HEK293 (cell line): ENCODE data around the gene CLEC2D.

Source experiments
- CTCF ChIA-PET: fragments of 350-600 bp; formaldehyde crosslinking; extraction: SDS; loops from one replicate; lab custom pipeline; 2021; ENCODE audit warnings: antibody characterized with exemption; lab: Yijun Ruan, JAX
- POLR2A ChIA-PET: fragments of 300-600 bp; formaldehyde crosslinking; extraction: SDS; loops from one replicate; lab custom pipeline; 2020; ENCODE audit warnings: antibody characterized with exemption, inconsistent platforms; lab: Yijun Ruan, JAX
- H3K27ac ChIP-seq: fragments of 200-500 bp; sonication (Bioruptor generic); 2 replicates; pipeline ENCODE4 v1.5.1; 2014; ENCODE audit warnings: low read depth, low read length, control low read depth, inconsistent platforms; ENCODE audit errors: extremely low read depth
- H3K36me3 ChIP-seq, 2 experiments: fragments of 200-500 bp in 1 of 2; sonication (Bioruptor generic) in 1 of 2; 1 replicate in 1 of 2; 2 replicates in 1 of 2; pipeline ENCODE4 v1.5.1; 2014 to 2017; ENCODE audit warnings: inconsistent platforms in 2 of 2, low read length in 2 of 2; ENCODE audit not compliant: control insufficient read depth in 2 of 2, insufficient read depth in 1 of 2
- H3K4me1 ChIP-seq: fragments of 200-500 bp; sonication (Bioruptor generic); 2 replicates; pipeline ENCODE4 v1.5.1; 2014; ENCODE audit warnings: mild to moderate bottlenecking, low read length, inconsistent platforms; ENCODE audit not compliant: control insufficient read depth, insufficient read depth
- H3K4me3 ChIP-seq: 2 replicates; pipeline ENCODE4 v1.5.1; 2011; ENCODE audit warnings: low read depth, mild to moderate bottlenecking, control low read depth, low read length, moderate library complexity
- H3K9me3 ChIP-seq: fragments of 200-500 bp; sonication (Bioruptor generic); 2 replicates; pipeline ENCODE4 v1.5.1; 2014; ENCODE audit warnings: low read depth, low read length, inconsistent platforms; ENCODE audit not compliant: control insufficient read depth, insufficient read depth
- HOXC10 ChIP-seq: sonication (generic); formaldehyde crosslinking; IDR thresholded peaks from 2 replicates; pipeline ENCODE4 v1.8.1; 2023; ENCODE audit warnings: mild to moderate bottlenecking, missing genetic modification reagents
- MZF1 ChIP-seq: fragments of 450-650 bp; formaldehyde crosslinking; IDR thresholded peaks from 2 replicates; pipeline ENCODE4 v1.5.1; 2017; ENCODE audit warnings: missing biosample characterization, missing genetic modification characterization, borderline replicate concordance
- PRDM2 ChIP-seq: fragments of 450-650 bp; formaldehyde crosslinking; IDR thresholded peaks from 2 replicates; pipeline ENCODE4 v1.5.1; 2016; ENCODE audit warnings: missing biosample characterization, missing genetic modification characterization, borderline replicate concordance
- REPIN1 ChIP-seq: fragments of 450-650 bp; formaldehyde crosslinking; IDR thresholded peaks from 2 replicates; pipeline ENCODE4 v1.5.1; 2017; ENCODE audit warnings: missing biosample characterization, missing genetic modification characterization, low read depth
- ZBTB21 ChIP-seq: fragments of 450-650 bp; formaldehyde crosslinking; IDR thresholded peaks from 2 replicates; pipeline ENCODE4 v1.5.1; 2017; ENCODE audit warnings: missing biosample characterization, missing genetic modification characterization
- ZIC2 ChIP-seq: fragments of 450-650 bp; formaldehyde crosslinking; IDR thresholded peaks from 2 replicates; pipeline ENCODE4 v1.5.1; 2016; ENCODE audit warnings: missing biosample characterization, missing genetic modification characterization
- ZNF214 ChIP-seq: fragments of 450-650 bp; formaldehyde crosslinking; IDR thresholded peaks from 2 replicates; pipeline ENCODE4 v1.5.1; 2017; ENCODE audit warnings: missing biosample characterization, mild to moderate bottlenecking, missing genetic modification characterization, borderline replicate concordance
- ZNF26 ChIP-seq: fragments of 450-650 bp; formaldehyde crosslinking; IDR thresholded peaks from 2 replicates; pipeline ENCODE4 v1.5.1; 2016; ENCODE audit warnings: missing biosample characterization, missing genetic modification characterization
- ZNF302 ChIP-seq: fragments of 450-650 bp; formaldehyde crosslinking; IDR thresholded peaks from 2 replicates; pipeline ENCODE4 v1.5.1; 2016; ENCODE audit warnings: missing biosample characterization, missing genetic modification characterization, low read depth
- ZNF311 ChIP-seq: fragments of 450-650 bp; formaldehyde crosslinking; IDR thresholded peaks from 2 replicates; pipeline ENCODE4 v1.5.1; 2017; ENCODE audit warnings: missing biosample characterization, missing genetic modification characterization, borderline replicate concordance
- ZNF335 ChIP-seq: fragments of 450-650 bp; formaldehyde crosslinking; conservative IDR thresholded peaks from 2 replicates; pipeline ENCODE4 v1.5.1; 2016; ENCODE audit warnings: missing biosample characterization, missing genetic modification characterization
- ZNF555 ChIP-seq: fragments of 450-650 bp; formaldehyde crosslinking; conservative IDR thresholded peaks from 2 replicates; pipeline ENCODE4 v1.5.1; 2017; ENCODE audit warnings: missing biosample characterization, mild to moderate bottlenecking, missing genetic modification characterization, inconsistent platforms
- ZNF677 ChIP-seq: fragments of 450-650 bp; IDR thresholded peaks from 2 replicates; pipeline ENCODE4 v1.5.0; 2018; ENCODE audit warnings: missing biosample characterization, mild to moderate bottlenecking, missing genetic modification characterization, moderate library complexity
- ZNF701 ChIP-seq: fragments of 450-650 bp; formaldehyde crosslinking; IDR thresholded peaks from 2 replicates; pipeline ENCODE4 v1.5.1; 2016; ENCODE audit warnings: missing biosample characterization, missing genetic modification characterization
- ZNF747 ChIP-seq: fragments of 450-650 bp; formaldehyde crosslinking; IDR thresholded peaks from 2 replicates; pipeline ENCODE4 v1.5.1; 2016; ENCODE audit warnings: missing biosample characterization, missing genetic modification characterization
- ZSCAN23 ChIP-seq: fragments of 450-650 bp; formaldehyde crosslinking; IDR thresholded peaks from 2 replicates; pipeline ENCODE4 v1.5.1; 2016; ENCODE audit warnings: missing biosample characterization, missing genetic modification characterization
- ZXDB ChIP-seq: fragments of 450-650 bp; formaldehyde crosslinking; IDR thresholded peaks from 2 replicates; pipeline ENCODE4 v1.5.1; 2016; ENCODE audit warnings: missing biosample characterization, missing genetic modification characterization

Gene CLEC2D

DNA sequence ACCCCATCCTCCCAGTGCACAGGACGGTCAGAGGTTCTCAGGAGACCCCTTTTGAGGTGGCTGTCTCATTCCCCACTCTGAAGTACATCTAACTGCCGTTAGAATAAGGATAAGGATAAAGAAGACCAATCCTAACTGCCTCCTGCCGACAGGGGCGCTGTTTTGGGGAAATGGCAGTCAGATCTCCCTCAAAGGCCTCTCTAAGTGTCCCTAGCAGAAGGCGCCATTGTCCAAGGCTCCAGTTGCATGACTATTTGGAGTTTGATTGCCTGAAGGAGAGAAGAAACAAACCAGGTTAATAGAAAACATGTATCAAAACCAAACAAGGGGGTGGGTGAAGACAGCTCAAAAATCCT is 32.7 kb upstream of the CLEC2D start (continued):
- TF ChIP-seq ZNF26 (tag by site-specific recombination) (no peak), MZF1 (tag by site-specific recombination) (no peak)

DNA sequence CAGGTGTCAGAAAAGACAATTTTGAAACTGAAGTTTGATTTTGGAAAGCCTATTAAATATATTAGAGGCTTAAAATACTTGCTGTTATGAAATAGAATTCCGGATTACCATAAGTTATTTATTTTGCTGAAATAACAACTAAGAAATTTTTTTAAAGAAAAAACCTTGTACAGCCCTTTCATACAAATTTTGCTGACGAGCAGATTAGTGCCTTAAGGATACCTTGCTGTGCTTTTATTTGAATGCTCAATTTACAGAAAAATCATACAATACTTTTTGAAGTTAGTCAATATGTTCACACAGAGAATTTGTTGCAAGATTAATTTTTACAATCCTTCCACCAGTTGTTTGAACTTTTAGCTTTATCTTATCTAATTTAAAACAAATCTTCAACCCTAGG is 29.5 kb upstream of the CLEC2D start:
- Histone ChIP-seq H3K27ac (no peak overlapping the region), H3K4me3 (no peak overlapping the region), H3K36me3 (no peaks in the 10 kb centered on the region), H3K4me1 (no peaks in the 10 kb centered on the region), H3K9me3 (no peaks in the 10 kb centered on the region)
- ChIA-PET CTCF (interaction anchor here (1.3 kb wide), 1 partner anchor 68 kb away, joined by 3 read pairs; no protein-coding TSS in a partner anchor), POLR2A (no interaction called here)
- TF ChIP-seq ZNF26 (tag by site-specific recombination): no peak
- no peak for TF ChIP-seq ZNF677 (tag by site-specific recombination)
- TF ChIP-seq ZNF214 (tag by site-specific recombination): no peak
- TF ChIP-seq PRDM2 (tag by site-specific recombination): no peak

- ChIA-PET POLR2A (no interaction called here), CTCF (interaction anchor here (0.6 kb wide), 1 partner anchor 419 kb away, joined by 3 read pairs; no protein-coding TSS in a partner anchor)
- no peaks in the 10 kb centered on the region for H3K9me3 ChIP-seq
- no peak overlapping the region for H3K4me3 ChIP-seq
- H3K4me1 ChIP-seq: no peaks in the 10 kb centered on the region
- no peak overlapping the region for H3K27ac ChIP-seq
- H3K36me3 ChIP-seq: no peaks in the 10 kb centered on the region
- no peak for TF ChIP-seq ZNF311 (tag by site-specific recombination)
Measured at GRCh38 chr12:9642606-9643265, 26.8 kb upstream of the CLEC2D start.

DNA sequence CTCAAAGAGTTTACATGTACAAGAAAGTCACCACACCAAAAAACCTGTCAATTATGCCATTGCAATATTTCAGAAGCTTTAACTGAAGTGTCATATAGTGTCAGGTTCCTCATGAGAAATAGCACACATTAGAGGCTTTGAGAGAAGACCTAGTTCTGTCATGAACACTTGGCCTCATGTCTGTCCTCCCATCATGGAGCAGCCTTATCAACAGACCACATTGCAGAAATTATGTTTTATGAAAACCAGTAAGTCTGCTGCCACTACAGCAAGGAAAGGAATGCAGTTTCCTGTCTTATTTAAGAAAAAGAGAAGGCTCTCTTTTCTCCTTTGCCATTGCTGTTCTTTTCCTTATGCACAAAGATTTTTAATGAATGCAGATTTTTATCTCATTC is 26.2 kb upstream of the CLEC2D start:
- CTCF ChIA-PET: interaction anchor here (0.6 kb wide), 1 partner anchor 420 kb away, joined by 3 read pairs; no protein-coding TSS in a partner anchor
- no peaks in the 10 kb centered on the region for H3K36me3 ChIP-seq
- POLR2A ChIA-PET: no interaction called here
- no peak overlapping the region for H3K27ac ChIP-seq
- no peaks in the 10 kb centered on the region for H3K4me1 ChIP-seq
- H3K9me3 ChIP-seq: no peaks in the 10 kb centered on the region
- no peak overlapping the region for H3K4me3 ChIP-seq
- no peak for TF ChIP-seq ZNF555 (tag by site-specific recombination)
- TF ChIP-seq ZNF335 (tag by site-specific recombination): no peak
- no peak for TF ChIP-seq ZIC2
- no peak for TF ChIP-seq ZNF302 (tag by site-specific recombination)
- no peak for TF ChIP-seq ZSCAN23
- no peak for TF ChIP-seq REPIN1
- TF ChIP-seq ZNF701 (tag by site-specific recombination): no peak
- TF ChIP-seq ZXDB (tag by site-specific recombination): no peak
- no peak for TF ChIP-seq HOXC10 (CRISPR knock-in tag)
- no peak for TF ChIP-seq ZBTB21
- no peak for TF ChIP-seq ZNF747 (tag by site-specific recombination)
